ENCODE results near the gene BRD7.

- TF ChIP-seq CTCF (IDR thresholded peaks at IDR 0.05) (no peak), POLR2A (IDR thresholded peaks at IDR 0.05) (no peak)
Observed at GRCh38 chr16:50314665-50315064, 54.1 kb downstream of the BRD7 start.

All from transverse colon (tissue), 3 donors.